ENCODE results near the gene UCP2.

UCP2 gene

DNA sequence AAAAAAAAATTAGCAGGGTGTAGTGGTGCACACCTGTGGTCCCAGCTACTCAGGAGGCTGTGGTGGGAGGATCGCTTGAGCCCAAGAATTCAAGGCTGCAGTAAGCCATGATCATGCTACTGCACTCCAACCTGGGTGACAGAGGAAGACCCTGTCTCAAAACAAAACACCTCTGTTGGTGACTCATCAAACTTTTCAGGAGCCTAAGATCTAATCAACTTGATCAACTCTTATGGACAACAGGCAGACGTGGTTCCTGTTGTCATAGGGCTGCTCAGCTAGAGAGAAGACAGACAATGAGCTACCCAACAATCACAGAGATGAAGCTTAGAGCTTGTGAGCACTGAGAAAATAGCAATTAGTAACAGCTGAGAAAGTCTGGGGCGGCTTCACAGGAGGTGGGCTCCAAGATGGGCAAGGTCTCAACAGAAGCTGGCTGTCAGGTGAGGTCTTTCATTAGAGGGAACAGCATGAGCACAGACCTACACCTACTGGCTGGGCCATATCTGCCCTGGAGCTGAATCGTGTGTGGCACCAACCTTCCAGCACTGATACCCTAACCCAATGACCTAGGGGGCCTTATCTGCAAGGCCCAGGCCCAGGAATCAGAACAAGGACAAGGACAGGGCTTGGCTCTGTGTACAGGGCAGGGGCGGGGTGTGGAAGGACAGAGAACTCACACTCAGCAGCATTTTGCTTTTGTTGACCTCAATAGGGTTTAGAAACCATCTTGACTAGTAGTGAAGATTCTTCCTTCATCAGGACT, 33.5 kb upstream of the UCP2 start:
- Mint-ChIP-seq H3K4me1 (ENCODE audit: low read depth) (peaks cover 8% of the 10 kb centered on the region), H3K36me3 (ENCODE audit: low read depth) (peaks cover 47% of the 10 kb centered on the region), H3K27me3 (no peaks in the 10 kb centered on the region), H3K27ac (peak overlapping the region; percentile 51), H3K9me3 (no peaks in the 10 kb centered on the region), H3K4me3 (no peak overlapping the region)
- intact Hi-C loops (cut with micrococcal nuclease): no loop called here

DNA sequence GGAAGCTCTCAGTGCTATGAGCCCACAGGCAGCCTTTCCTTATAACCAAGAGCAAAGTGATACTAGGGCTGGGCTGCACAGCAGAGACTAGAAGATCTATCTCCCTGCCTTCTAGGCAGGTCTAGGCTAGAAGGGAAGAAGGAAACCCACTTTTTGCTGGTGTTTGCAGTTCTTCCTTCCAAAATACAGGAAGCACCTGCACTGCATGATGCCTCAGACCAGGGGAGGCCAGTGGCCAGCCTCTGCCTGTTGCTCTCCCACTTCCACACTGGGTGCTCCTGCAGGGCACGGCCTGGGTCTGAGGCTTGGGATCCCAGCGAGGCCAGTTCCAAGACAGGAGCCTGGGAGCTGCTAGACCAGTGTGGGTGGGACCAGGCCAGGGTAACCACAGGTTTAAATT, 32.2 kb upstream of the UCP2 start:
- no peaks in the 10 kb centered on the region for H3K9me3 Mint-ChIP-seq
- H3K27ac Mint-ChIP-seq: peak overlapping the region; percentile 51
- intact Hi-C loops (cut with micrococcal nuclease): no loop called here
- H3K4me1 Mint-ChIP-seq (ENCODE audit: low read depth): peaks cover 20% of the 10 kb centered on the region
- H3K27me3 Mint-ChIP-seq: no peaks in the 10 kb centered on the region
- H3K4me3 Mint-ChIP-seq: no peak overlapping the region
- H3K36me3 Mint-ChIP-seq (ENCODE audit: low read depth): peaks cover 53% of the 10 kb centered on the region

DNA sequence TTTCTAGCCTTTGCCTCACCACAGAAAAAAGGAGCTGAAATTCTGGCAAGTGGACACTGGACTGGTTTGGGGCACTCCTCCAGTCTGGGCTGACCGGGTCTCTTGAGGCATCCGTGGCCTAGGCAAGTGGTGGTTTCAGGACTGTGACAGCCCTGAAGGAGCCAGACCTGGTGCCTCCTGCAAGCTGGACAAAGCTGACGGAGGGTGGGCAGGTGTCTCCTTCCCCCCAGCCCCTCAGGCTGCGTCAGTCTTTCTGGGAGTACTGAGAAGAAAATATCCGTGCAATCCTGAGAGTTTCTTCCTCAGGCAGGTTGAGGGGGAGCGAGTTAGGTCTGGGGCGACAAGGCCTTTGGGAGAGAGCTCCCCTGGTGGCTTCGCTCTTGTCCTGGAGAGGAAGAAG, 30.5 kb upstream of the UCP2 start:
- intact Hi-C loops (cut with micrococcal nuclease): no loop called here
- Mint-ChIP-seq H3K27me3 (no peaks in the 10 kb centered on the region), H3K4me3 (no peak overlapping the region), H3K27ac (no peak overlapping the region), H3K36me3 (ENCODE audit: low read depth) (peaks cover 53% of the 10 kb centered on the region), H3K4me1 (ENCODE audit: low read depth) (peaks cover 21% of the 10 kb centered on the region), H3K9me3 (no peaks in the 10 kb centered on the region)

DNA sequence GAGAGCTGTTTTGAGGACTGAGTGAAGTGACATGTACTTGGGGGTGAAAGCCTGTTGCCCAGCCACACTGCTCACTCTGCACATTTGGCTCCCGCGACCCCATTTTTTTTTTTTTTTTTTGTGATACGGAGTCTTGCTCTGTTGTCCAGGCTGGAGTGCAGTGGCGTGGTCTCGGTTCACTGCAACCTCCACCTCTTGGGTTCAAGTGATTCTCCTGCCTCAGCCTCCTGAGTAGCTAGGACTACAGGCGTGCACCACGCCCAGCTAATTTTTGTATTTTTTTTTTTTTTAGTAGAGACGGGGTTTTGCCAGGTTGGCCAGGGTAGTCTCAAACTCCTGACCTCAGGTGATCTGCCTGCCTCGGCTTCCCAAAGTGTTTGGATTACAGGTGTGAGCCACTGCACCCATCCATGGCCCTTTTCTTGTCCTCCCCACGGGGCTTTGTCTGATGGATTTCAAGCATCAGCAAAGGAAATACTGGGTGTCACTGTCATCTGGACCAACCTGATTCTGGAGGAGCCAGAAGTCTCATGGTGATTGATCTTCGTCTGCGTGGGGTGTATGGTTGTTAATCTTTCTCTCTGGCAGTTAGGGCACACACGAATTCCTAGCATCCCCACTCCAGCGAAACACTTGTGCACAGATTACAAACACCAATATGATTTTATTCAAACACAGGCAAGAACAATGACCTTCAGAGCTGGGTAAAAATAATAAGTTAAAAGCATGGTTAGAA, 29.6 kb upstream of the UCP2 start:
- Mint-ChIP-seq H3K36me3 (ENCODE audit: low read depth) (peaks cover 47% of the 10 kb centered on the region), H3K4me3 (no peak overlapping the region), H3K27ac (peak overlapping the region; percentile 11), H3K9me3 (no peaks in the 10 kb centered on the region), H3K27me3 (no peaks in the 10 kb centered on the region), H3K4me1 (ENCODE audit: low read depth) (peaks cover 21% of the 10 kb centered on the region)
- intact Hi-C loops (cut with micrococcal nuclease): no loop called here

DNA sequence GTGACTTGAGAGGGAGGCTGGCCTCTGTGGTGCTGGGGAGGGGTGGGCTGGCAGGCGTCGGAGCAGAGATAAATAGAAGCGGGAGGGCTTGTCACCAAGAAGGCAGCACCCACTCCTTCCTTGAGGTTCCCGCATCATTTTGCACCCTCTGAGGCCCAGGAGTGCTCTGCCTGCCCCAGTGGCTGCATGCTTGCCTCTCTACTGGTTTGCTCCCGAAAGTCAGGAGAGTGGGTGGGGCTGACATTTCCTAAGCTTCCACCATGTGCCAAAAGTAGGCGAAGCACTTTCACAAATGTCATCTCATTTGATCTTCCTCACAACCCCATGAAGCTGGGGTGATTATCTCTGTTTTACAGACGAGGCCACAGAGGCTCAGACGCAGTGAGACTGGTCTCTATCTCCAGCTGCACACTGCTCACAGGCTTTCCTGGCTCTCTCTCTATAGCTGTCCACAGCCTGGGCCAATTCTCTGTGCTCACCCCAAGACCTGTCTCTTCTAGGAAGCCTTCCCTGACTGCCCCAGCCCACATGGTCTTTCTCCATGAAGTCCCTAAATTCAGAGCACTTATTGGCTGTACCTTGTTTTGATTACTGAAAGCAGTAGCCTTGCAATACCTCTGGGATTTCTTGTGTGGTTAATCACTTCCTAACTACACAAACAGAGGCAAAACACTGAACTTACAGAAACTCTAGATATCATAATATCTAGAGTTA, 28.9 kb upstream of the UCP2 start:
- intact Hi-C loops (cut with micrococcal nuclease): no loop called here
- no peak overlapping the region for H3K4me3 Mint-ChIP-seq
- H3K27me3 Mint-ChIP-seq: no peaks in the 10 kb centered on the region
- H3K9me3 Mint-ChIP-seq: no peaks in the 10 kb centered on the region
- peaks cover 44% of the 10 kb centered on the region for H3K36me3 Mint-ChIP-seq (ENCODE audit: low read depth)
- H3K27ac Mint-ChIP-seq: peak overlapping the region; percentile 11
- peaks cover 21% of the 10 kb centered on the region for H3K4me1 Mint-ChIP-seq (ENCODE audit: low read depth)

DNA sequence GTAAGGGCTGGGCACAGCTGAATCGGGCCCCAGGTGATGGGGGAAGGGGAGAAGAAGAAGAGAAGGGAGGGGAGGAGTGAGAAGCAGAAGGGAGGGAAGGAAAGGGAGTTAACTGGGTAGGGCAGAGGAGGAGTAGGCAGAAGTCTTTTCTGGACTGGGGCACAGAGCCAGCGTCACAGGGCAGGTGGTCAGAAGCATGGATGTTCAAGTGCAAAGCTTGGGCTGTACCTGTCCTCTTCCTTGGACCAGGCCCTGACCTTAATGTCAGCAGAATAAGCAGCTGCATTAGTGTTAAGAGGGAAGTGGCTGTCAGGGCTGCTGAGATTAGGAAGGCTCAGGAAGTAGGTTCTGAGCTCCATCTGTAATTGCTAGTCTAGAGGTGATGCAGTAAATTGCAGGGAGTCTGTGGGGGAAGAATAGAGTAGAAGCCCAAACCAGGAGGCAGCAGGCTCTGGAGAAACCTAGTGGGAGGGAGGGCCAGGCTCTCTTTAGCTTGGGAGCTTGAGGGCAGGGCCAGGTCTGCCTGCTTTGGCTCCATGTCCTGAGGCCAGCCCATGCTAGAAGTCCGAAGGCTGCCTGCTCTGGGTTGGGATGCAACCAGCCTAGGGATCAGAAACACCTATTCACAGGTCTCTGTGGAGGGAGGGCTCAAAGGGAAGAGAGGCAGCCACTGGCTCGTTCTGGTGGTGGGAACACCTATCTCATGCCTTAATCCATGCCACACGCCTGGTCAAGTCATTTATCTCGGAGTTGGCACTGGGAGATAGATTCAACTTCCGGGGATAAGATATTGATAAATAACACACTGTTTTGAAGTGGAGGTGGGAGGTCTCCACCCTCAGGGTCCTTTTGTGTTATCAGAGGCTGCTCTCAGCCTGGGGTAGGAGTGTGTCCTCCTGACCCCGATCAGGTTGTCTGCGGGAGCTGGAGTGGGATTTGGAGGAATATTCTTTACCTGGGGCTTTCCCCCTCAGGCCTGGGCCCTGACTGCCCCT, 28.0 kb upstream of the UCP2 start:
- Mint-ChIP-seq H3K4me1 (ENCODE audit: low read depth) (peaks cover 21% of the 10 kb centered on the region), H3K27ac (peak overlapping the region; percentile 11)

DNA sequence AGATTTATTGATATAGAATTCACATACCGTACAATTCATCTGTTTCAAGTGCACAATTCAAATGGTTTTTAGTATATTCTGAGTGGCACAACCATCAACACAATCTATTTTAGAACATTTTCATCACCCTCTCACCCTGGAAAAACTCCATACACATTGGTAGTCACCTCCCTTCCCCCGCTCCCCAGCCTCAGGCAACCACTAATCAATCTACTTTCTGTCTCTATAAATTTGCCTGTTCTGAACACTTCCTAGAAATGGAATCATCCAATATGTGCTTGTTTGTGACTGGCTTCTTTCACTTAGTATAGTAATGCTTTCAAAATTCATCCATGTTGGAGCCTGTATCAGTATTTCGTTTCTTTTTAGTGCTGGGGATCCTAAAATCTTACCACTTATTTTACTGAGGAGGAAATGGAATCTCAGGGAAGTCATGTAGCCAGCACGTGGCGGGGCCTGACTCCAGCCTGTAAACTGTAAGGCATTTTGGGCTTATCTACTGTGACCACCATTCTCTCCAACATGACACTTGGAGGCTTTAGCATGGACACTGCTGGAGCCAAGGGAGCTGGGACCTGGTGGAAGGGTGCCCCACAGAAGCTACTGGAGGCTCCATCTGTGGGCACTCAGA, 27.1 kb upstream of the UCP2 start:
- Mint-ChIP-seq H3K9me3 (no peaks in the 10 kb centered on the region), H3K36me3 (ENCODE audit: low read depth) (peaks cover 36% of the 10 kb centered on the region), H3K27me3 (no peaks in the 10 kb centered on the region), H3K27ac (peak overlapping the region; percentile 11), H3K4me3 (no peak overlapping the region), H3K4me1 (ENCODE audit: low read depth) (peaks cover 21% of the 10 kb centered on the region)
- intact Hi-C loops (cut with micrococcal nuclease): no loop called here

More for the DNA sequence above, 28.0 kb upstream of the UCP2 start:
- Mint-ChIP-seq H3K27me3 (no peaks in the 10 kb centered on the region), H3K4me3 (no peak overlapping the region), H3K36me3 (ENCODE audit: low read depth) (peaks cover 37% of the 10 kb centered on the region), H3K9me3 (no peaks in the 10 kb centered on the region)
- intact Hi-C loops (cut with micrococcal nuclease): no loop called here

DNA sequence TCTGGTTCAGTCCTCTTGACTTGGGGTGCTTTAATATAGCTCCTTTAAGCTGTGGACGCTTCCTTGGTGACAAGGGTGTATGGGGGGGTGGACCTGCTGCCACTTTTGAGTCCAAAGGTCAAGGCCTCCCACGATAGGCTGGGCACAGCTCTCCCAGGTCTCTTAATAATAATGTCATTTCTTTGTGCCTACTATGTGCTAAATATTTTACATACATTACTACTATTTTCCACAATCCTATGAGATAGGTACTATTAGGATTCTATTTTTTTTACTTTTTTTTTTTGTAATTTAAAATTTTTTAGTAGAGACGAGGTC, 26.5 kb upstream of the UCP2 start:
- peaks cover 21% of the 10 kb centered on the region for H3K4me1 Mint-ChIP-seq (ENCODE audit: low read depth)
- H3K9me3 Mint-ChIP-seq: no peaks in the 10 kb centered on the region
- H3K27ac Mint-ChIP-seq: peak overlapping the region; percentile 11
- intact Hi-C loops (cut with micrococcal nuclease): no loop called here
- no peak overlapping the region for H3K4me3 Mint-ChIP-seq
- H3K27me3 Mint-ChIP-seq: no peaks in the 10 kb centered on the region
- peaks cover 40% of the 10 kb centered on the region for H3K36me3 Mint-ChIP-seq (ENCODE audit: low read depth)

DNA sequence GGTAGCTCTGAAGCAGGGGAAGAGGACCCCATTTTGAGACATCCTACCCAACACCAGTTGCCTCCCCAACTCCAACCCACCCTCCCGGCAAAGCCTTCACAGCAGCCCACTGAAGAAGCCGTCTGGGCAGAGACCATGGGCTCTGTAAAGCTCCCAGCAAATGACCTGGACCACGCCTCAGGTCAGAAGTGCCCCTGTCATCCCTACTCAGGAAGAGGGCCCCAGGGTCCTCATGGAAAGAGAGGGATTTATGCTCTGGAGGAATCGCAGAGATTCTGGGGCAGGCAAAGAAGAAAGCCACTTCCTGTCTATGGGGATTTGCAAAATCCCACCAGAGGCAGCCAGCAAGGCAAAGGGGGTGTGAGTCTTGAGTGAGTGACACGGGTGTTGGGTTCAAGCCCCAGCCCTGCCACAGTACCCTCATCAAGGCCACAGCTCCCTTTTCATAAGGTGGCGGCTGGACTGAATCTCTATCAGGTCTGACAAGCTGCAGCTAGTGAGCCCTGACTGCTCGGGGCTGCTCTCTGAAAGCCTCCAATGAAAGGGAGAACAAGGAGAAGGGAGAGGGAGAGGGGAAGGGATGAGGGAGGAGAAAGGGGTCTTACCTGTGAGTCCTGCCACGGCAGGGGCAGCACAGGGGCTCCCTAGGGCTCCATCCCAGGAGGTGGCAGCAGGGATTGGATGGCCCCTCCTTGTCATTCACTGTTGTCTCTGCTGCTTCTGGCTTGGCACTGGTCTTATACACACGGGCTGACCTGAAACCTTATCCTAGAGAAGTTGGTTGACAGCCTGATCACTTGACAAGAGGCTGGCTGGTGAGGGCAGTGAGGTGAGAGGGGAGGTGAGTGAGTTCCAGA, 26.0 kb upstream of the UCP2 start, which contains the start of gene UCP3:
Gene UCP3 (minus strand): TSS at position 713 of the 857 bp plus-strand sequence. CDS start 2,043 bp downstream, outside the sequence.
- Mint-ChIP-seq H3K4me3 (no peak within 1 kb of the TSS), H3K27me3 (no peaks in the 10 kb centered on the region), H3K27ac (peak within 1 kb of the TSS; percentile 11), H3K4me1 (ENCODE audit: low read depth) (peaks cover 21% of the 10 kb centered on the region), H3K36me3 (ENCODE audit: low read depth) (peaks cover 46% of the 10 kb centered on the region), H3K9me3 (no peaks in the 10 kb centered on the region)
- intact Hi-C loops (cut with micrococcal nuclease): no loop called here

DNA sequence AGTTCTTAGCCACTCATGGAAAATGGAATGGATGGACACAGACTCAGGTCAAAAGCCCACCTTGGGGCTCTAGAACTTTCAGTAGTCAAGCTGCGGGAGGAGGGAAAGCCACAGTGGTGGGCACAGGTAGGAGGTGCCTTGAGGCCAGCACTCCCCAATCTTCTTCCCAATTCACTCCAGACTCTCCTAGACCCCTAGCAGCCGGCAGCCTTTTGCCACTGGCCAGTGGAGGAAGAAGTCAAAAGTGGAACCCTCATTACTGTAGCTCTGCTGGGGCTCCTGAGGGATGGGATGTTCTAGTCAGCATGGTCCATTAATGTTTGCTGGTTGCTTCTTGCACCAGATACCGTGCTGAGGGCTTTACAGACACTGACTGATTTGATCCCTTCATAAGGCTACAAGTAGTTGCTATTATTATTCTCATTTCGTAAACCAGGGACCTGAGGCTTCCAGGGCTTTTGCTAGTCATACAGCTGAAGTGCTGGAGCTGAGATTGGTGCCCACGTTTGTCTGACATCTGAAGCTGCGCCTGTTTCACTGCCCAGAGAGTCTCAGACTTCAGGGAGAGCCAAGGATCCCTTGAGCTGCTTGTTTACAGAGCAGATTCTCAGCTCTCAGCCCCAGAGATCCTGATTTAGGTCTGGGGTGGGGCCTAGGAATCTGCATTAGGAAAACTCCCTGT, 25.2 kb upstream of the UCP2 start:
- Mint-ChIP-seq H3K4me1 (ENCODE audit: low read depth) (peaks cover 21% of the 10 kb centered on the region), H3K27me3 (no peaks in the 10 kb centered on the region), H3K9me3 (no peaks in the 10 kb centered on the region), H3K4me3 (no peak overlapping the region), H3K36me3 (ENCODE audit: low read depth) (peaks cover 46% of the 10 kb centered on the region), H3K27ac (peak overlapping the region; percentile 11)
- intact Hi-C loops (cut with micrococcal nuclease): no loop called here

DNA sequence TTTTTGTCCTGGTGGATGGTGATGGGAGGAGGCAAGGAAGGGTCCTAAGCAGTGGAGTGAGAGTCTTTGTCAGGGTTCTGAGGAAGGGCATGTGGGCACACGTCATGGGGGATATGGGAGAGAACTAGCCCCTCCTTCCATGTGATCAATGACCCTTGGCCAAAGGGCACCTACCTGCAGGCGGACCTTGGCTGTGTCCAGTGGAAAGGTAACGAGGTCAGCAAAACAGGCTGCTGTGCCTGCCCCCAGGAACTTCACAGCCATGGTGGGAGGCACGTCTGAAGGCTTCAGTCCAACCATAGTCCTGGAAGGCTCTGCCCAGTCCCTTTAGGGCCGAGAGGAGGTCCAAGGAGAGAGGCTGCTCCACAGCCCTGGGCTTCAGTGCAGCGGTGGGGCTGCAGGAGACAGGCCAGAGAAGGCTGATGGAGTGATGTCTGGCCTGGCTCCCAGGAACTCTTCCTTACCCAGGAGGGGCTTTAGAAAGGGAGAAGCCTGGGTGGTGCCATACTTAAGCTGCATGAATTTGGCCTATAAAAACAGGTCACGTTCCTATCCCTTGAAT, 24.2 kb upstream of the UCP2 start:
- Mint-ChIP-seq H3K4me3 (no peak overlapping the region), H3K36me3 (ENCODE audit: low read depth) (peaks cover 46% of the 10 kb centered on the region), H3K9me3 (no peaks in the 10 kb centered on the region), H3K27ac (no peak overlapping the region), H3K4me1 (ENCODE audit: low read depth) (peaks cover 20% of the 10 kb centered on the region), H3K27me3 (no peaks in the 10 kb centered on the region)
- intact Hi-C loops (cut with micrococcal nuclease): no loop called here
